Esophagus squamous epithelium (tissue), 5 donors: ENCODE results near the gene CADM2. TPM values are rescaled to one million over a fixed set of nuclear protein-coding genes. Genes with fewer than 3 reads are reported as not detected.

Experiments
- DNase-seq: peaks from one replicate; lab custom pipeline; 2025; lab: John Stamatoyannopoulos, UW
- H3K27ac ChIP-seq, 4 donors: fragments of 200-600 bp; sonication (generic); one replicate each; pipeline ENCODE4 v1.5.1; 2016 to 2019; ENCODE audit warnings: mild to moderate bottlenecking in 1 of 4
- H3K27me3 ChIP-seq, 4 donors: fragments of 200-600 bp; sonication (generic); 1 replicate in 3 of 4; 2 replicates in 1 of 4; pipeline versions ENCODE4 v1.5.1 to v1.6.0; 2017 to 2021; ENCODE audit warnings: antibody characterized with exemption in 1 of 4
- H3K36me3 ChIP-seq, 3 donors: fragments of 200-600 bp; sonication (generic); one replicate each; pipeline ENCODE4 v1.5.1; 2016 to 2019
- H3K4me1 ChIP-seq, 3 donors: fragments of 200-600 bp; sonication (generic); one replicate each; pipeline ENCODE4 v1.5.1; 2017 to 2019
- H3K4me3 ChIP-seq, 4 donors: fragments of 200-600 bp; sonication (generic); 1 replicate in 3 of 4; 2 replicates in 1 of 4; pipeline ENCODE4 v1.5.1; 2016 to 2019; ENCODE audit warnings: mild to moderate bottlenecking in 2 of 4, moderate library complexity in 1 of 4
- H3K9me3 ChIP-seq, 3 donors: fragments of 200-600 bp; sonication (generic); one replicate each; pipeline ENCODE4 v1.5.1; 2016 to 2019
- CTCF ChIP-seq, 6 experiments: fragments of 450-650 bp in 4 of 6; fragments of 200-600 bp in 2 of 6; sonication (generic) in 2 of 6; IDR thresholded peaks; one replicate each; pipeline ENCODE4 v1.5.1; 2016 to 2019; ENCODE audit warnings: antibody characterized with exemption in 6 of 6, mild to moderate bottlenecking in 4 of 6, moderate library complexity in 4 of 6
- POLR2A ChIP-seq, 4 donors: fragments of 450-650 bp; IDR thresholded peaks; one replicate each; pipeline ENCODE4 v1.6.1; 2017; ENCODE audit warnings: antibody characterized with exemption in 4 of 4, mild to moderate bottlenecking in 4 of 4, moderate library complexity in 3 of 4
- WGBS, 2 donors: methylation state at CpG; one replicate each; pipeline ENCODE4 v1.1.5; 2018; 5-methylcytosine and 5-hydroxymethylcytosine counted together
- intact Hi-C: fragments of 100-400 bp; cut with DNase I; formaldehyde crosslinking; loops from one replicate; pipeline ENCODE4 v1.15.0; 2022
- total RNA-seq, 4 donors: library from RNA; depleted of rRNA; stranded (reverse); fragments of >200 nt; gene quantifications; one replicate each; pipeline ENCODE4 v1.1.0, GENCODE V29; 2016
- donor health status: DM: yes; HTN: yes; CAD: no.

Gene CADM2
- total RNA-seq, 4 donors from 2014 or later, result 0.08 to 0.76 (median 0.34) TPM

GRCh38 chr3:84946240-84946639 is 12.5 kb upstream of the CADM2 start:
- no peak for DNase-seq
- TF ChIP-seq POLR2A (IDR thresholded peaks at IDR 0.05) (no peak), CTCF (IDR thresholded peaks at IDR 0.05) (no peak)
- 0 to 8% methylated on average over 1 of the region's 1 CpG for WGBS, 2 donors

GRCh38 chr3:84959470-84960271 is 882 bp downstream of the CADM2 start:
- no peak for DNase-seq
- TF ChIP-seq CTCF (IDR thresholded peaks at IDR 0.05), result no peak
- no peaks in the 10 kb centered on the region for H3K36me3 ChIP-seq
- WGBS, 2 donors, result 2 to 5% methylated on average over 29 to 34 of the region's 40 CpGs
- H3K9me3 ChIP-seq, result no peaks in the 10 kb centered on the region
- H3K4me3 ChIP-seq, result peak overlapping the region; percentile 29 to 69 (median 50)
- peaks cover 4 to 21% (median 8%) of the 10 kb centered on the region in 3 donors for H3K4me1 ChIP-seq
- peaks cover 0 to 59% (median 12%) of the 10 kb centered on the region in 4 donors for H3K27me3 ChIP-seq
- peak overlapping the region in 1 of 4 donors; percentile 44 for H3K27ac ChIP-seq
- intact Hi-C loops, result no loop called here

More at GRCh38 chr3:84946240-84946639, 12.5 kb upstream of the CADM2 start:
- Histone ChIP-seq H3K4me3 (no peak overlapping the region), H3K36me3 (no peaks in the 10 kb centered on the region), H3K9me3 (no peaks in the 10 kb centered on the region), H3K4me1 (no peaks in the 10 kb centered on the region), H3K27ac (no peak overlapping the region), H3K27me3 (no peaks in the 10 kb centered on the region)
- intact Hi-C loops, result no loop called here

DNA sequence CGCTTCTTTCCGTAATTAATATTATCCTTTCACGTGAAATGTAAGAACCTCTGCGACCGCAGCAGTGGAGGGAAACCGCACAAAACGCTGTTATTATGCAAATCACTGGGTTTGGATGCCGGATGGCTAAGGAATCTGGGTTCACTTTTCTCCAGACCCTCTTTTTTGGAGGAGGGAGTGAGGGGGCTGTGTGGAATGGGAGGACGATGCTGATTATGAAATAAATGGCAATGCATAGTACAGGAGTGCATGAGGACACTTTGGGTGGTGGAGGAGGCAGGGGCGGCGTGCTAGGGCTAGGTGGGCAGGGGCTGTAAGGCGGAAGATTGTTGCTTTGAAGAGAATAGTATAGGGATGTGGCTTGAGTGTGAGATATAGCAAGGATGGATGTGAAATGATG is 1.8 kb downstream of the CADM2 start:
- 10 to 17% methylated on average over 12 of the region's 12 CpGs for WGBS, 2 donors
- TF ChIP-seq CTCF (IDR thresholded peaks at IDR 0.05) (no peak), POLR2A (IDR thresholded peaks at IDR 0.05) (no peak)
- Histone ChIP-seq H3K4me1 (peaks cover 4 to 21% (median 8%) of the 10 kb centered on the region in 3 donors), H3K27ac (no peak overlapping the region), H3K9me3 (no peaks in the 10 kb centered on the region), H3K36me3 (no peaks in the 10 kb centered on the region), H3K27me3 (peaks cover 0 to 59% (median 12%) of the 10 kb centered on the region in 4 donors), H3K4me3 (peak overlapping the region in 1 of 4 donors; percentile 13)
- intact Hi-C loops, result no loop called here
- DNase-seq, result no peak

GRCh38 chr3:84961011-84961410 is 2.2 kb downstream of the CADM2 start:
- Histone ChIP-seq H3K27me3 (peaks cover 0 to 57% (median 12%) of the 10 kb centered on the region in 4 donors), H3K27ac (no peak overlapping the region), H3K4me3 (peak overlapping the region in 1 of 4 donors; percentile 13), H3K36me3 (no peaks in the 10 kb centered on the region), H3K9me3 (no peaks in the 10 kb centered on the region), H3K4me1 (peaks cover 4 to 21% (median 8%) of the 10 kb centered on the region in 3 donors)
- no peak for TF ChIP-seq CTCF (IDR thresholded peaks at IDR 0.05)
- no peak for TF ChIP-seq POLR2A (IDR thresholded peaks at IDR 0.05)
- WGBS, 2 donors, result 21 to 35% methylated on average over 7 of the region's 7 CpGs
- intact Hi-C loops, result no loop called here
- no peak for DNase-seq

DNA sequence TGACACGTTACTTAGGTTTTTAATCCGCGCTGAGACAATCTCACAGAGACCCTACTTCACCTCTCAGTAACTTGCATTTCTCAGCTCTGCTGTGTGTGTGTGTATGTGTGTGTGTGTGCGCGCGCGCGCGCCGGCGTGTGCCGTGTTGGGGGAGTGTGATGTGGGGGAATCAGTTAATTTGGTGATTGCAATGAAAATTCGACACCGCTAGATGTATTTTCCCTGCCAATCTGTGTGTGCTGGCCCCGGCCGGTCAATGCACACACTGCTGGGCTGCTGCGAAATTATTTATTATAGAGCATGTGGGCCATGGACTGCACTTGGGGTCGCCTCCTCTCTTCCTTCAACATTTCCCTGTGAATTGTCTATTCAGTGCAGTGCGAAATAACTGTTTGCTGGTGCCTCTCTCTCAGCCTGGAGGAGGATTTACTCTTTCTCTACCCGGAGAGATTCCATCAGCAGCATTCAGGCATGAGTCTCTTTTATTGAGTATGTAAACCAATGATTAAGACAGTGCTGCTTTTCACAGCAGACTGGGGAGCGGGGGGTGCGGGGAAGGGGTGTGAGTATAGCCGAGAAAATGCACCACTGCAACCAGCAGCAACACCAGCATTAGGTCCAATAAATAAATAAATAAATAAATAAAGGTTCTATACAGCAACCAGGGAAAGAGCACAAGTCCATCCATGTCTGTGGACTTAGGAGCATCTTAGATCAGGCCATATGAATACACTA is 2.9 kb downstream of the CADM2 start:
- H3K36me3 ChIP-seq, result no peaks in the 10 kb centered on the region
- H3K9me3 ChIP-seq, result no peaks in the 10 kb centered on the region
- peaks cover 0 to 51% (median 12%) of the 10 kb centered on the region in 4 donors for H3K27me3 ChIP-seq
- TF ChIP-seq POLR2A (IDR thresholded peaks at IDR 0.05) (no peak), CTCF (IDR thresholded peaks at IDR 0.05) (no peak)
- no peak for DNase-seq
- peaks cover 4 to 21% (median 8%) of the 10 kb centered on the region in 3 donors for H3K4me1 ChIP-seq
- H3K27ac ChIP-seq, result no peak overlapping the region
- H3K4me3 ChIP-seq, result no peak overlapping the region
- intact Hi-C loops, result no loop called here
- 38 to 43% methylated on average over 20 to 22 of the region's 23 CpGs for WGBS, 2 donors
